Left hindlimb (tissue), 1 donor: ENCODE measurements around the gene IL17RE.
"Not testable (repeated sequence)": the region's sequence is repeated elsewhere in the genome, so short reads cannot be mapped to it uniquely, and the experiment has no call there.

Experiments
- DNase-seq: peaks from one replicate; pipeline ENCODE4 v3.0.0-alpha.2; 2018

Gene IL17RE

DNA sequence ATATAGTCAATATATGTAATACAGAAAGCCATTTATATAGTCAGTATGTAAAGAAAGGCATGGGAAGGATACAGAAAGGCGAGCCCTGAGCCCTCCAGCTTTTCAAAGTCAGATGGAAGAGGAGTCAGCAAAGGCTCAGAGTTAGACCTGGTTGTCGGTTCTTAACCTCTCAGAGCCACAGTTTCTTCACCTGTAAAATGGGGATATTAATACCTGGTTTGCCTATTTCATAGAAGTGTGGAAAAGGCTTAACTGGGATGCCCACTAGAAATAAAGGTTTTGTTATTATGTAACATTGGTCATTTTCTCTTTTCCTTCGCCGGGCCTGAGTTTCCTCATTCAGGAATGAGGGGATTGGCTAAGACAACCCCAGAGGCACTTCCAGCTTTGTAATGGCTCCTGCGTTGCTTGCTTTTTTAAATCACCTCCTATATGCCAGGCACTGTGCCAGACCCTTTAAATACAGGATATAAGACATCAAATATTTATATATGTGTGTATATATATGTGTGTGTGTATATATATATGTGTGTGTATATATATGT is 33.4 kb downstream of the IL17RE start:
- no peak for DNase-seq

- DNase-seq, result no peak
Measured at GRCh38 chr3:9937486-9938238, 35.0 kb downstream of the IL17RE start.

GRCh38 chr3:9938966-9939365 is 36.3 kb downstream of the IL17RE start:
- DNase-seq, result no peak

DNA sequence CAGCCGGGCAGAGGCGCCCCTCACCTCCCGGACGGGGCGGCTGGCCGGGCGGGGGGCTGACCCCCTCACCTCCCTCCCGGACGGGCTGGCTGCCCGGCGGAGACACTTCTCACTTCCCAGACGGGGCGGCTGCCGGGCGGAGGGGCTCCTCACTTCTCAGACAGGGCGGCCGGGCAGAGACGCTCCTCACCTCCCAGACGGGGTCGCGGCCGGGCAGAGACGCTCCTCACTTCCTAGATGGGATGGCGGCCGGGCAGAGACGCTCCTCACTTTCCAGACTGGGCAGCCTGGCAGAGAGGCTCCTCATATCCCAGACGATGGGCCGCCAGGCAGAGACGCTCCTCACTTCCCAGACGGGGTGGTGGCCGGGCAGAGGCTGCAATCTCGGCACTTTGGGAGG is 37.3 kb downstream of the IL17RE start:
- not testable (repeated sequence) for DNase-seq

DNA sequence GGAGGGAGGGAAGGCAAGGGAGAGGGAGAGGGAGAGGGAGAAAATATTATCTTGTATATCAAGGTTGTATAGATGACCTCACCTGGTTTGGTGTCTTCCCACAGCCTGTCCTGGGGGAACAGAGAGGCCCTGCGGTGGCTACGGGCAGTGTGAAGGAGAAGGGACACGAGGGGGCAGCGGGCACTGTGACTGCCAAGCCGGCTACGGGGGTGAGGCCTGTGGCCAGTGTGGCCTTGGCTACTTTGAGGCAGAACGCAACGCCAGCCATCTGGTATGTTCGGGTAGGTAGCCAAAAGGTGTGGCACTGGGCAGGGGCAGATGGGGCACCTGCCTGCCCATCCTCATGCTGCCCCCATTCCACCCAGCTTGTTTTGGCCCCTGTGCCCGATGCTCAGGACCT is 38.1 kb downstream of the IL17RE start:
- DNase-seq, result no peak

DNA sequence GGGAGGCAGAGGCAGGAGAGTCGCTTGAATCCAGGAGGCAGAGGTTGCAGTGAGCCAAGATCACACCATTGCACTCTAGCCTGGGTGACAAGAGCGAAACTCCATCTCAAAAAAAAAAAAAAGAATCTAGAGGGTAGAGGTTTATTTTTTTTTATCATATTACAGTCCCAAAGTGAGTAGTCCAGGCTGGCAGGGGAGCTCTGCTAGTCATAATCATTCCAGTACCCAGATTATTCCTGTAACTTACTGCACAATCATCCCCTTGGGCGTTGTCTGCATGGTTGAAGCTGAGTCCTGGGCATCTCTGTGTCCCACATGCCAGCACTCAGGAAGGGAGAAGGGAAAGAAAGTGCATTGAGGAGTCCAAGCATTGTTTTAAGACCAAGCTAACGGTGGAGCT is 39.5 kb downstream of the IL17RE start:
- DNase-seq, result no peak

DNA sequence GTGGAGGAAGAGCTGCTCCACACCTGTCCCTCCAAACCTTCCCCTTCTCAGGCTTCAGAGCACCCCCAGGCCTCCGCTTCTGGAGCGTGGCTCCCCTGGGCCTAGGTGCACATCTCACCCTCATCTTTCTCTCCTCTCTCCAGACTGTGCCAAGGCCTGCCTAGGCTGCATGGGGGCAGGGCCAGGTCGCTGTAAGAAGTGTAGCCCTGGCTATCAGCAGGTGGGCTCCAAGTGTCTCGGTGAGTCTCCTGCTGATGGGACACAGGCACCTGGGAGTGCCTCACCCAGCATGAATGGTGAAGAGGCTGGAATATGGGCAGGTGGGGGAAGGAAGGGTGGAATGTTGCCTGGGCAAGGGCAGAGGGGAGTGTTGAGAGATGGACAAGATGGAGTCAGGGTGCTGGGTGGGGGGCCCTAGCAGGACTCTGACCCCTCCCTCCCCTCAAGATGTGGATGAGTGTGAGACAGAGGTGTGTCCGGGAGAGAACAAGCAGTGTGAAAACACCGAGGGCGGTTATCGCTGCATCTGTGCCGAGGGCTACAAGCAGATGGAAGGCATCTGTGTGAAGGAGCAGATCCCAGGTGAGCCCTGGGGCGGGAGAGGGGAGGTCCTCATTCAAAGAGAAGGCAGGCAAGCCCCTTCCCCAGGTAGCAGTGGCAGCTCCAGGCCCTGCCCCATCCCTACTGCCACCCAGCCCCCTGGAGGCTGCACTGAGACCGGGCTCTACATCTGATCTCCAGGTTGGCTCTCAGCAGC is 40.5 kb downstream of the IL17RE start:
- no peak for DNase-seq

GRCh38 chr3:9944271-9944670 is 41.6 kb downstream of the IL17RE start:
- no peak for DNase-seq

GRCh38 chr3:9945358-9945757 is 42.7 kb downstream of the IL17RE start:
- DNase-seq, result no peak

DNA sequence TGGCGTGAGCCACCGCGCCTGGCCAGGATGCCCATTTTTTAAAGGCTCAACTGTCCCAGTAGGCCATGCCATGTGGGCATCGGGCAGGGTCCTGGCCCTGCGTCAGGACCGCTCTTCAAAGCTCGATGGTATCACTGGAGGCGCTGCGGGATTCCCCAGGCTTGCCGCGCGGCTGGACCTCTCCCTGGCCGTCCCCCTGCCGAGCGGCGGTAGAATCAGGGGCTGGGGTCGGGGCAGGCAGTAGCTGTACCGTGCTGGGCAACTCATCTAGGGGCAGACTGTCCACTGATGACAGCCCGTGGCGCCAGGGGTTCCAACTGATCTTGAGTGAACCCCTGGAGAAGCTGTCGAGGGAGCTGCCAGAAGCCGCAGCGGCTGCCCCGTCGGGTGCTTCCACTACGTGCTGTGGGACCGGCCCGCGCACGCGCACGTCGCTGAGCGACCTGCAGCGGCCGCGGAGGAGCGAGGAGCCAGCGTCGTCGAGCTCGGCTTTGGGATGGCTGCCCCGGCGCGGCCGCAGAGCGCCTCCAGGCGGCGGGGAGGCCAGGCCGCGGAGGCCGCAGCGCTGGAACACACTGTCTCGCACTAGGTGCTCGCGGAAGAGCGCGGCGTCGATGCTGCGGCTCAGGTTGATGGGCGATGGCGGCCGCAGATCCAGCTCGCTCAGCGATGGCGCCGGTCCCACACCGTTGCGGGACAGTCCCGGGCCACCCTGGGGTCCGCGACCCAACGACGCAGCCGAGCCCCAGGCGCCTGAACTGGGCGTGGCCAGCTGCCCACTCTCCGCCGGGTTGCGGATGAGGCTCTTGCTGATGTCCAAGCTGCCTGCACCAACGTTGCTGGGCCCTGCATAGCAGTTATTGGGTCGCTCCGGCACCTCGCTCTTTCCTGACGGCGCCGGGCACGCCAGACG is 43.7 kb downstream of the IL17RE start:
- DNase-seq, result peak; percentile 91

- DNase-seq, result peak; percentile 77
Measured at GRCh38 chr3:9947025-9947995, 44.7 kb downstream of the IL17RE start.

DNA sequence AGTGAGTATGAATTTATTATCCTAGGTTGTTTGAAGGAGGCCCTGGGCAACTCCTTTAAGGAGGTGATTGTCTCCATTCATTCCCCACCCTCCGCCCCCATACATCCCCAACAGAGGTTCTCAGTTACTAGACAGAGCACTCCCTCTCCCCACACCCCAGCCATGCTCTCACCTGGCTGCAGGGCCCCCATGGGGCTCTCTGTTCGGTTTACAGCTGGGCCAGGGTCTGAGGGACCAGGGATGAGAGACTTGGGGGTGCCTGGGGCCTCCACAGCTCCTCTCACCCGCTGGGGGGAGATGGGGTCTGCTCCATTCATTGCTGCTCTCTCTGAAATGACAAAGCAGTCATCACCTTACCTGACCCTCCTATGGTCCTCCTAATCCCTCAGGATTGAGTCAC is 45.9 kb downstream of the IL17RE start:
- no peak for DNase-seq

DNA sequence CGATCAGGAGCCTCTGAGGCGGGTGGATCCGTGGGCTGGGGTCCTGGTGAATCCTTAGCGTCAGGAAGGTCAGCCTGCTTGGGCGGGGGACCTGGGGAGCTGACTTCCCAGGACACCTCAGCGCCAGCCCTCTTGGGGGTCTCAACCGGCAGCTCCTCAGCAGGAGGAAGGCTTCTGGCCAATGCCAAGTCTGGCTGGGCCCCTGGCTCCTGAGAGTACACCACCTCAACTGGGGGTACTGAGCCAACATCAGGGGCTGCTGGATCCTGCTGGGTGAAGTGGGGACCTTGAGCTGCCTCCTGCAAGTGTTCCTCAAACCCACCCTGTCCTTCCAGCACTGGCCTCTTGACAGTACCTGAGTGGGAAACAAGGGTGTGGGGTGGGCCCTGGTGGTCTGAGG is 46.5 kb downstream of the IL17RE start:
- DNase-seq, result no peak

GRCh38 chr3:9949626-9950025 is 47.0 kb downstream of the IL17RE start:
- no peak for DNase-seq

GRCh38 chr3:9951126-9951525 is 48.5 kb downstream of the IL17RE start:
- no peak for DNase-seq

DNA sequence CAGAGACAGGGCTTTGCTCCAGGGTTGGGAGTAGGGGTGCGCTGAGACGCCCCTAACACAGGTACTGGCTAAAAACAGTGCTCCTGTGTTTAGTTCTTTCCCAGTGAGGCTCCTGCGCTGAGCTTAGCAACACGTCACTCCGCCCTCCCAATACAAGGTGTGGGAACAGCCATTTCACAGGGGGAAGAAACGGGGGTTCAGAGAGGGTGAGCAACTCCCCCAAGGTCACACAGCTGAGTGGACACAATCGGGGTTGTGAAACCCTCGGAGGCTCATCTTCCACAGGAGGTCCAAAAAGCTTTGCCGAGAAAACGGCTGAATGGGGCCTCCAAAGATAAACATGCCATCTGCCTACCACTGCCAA is 48.9 kb downstream of the IL17RE start:
- DNase-seq, result no peak

GRCh38 chr3:9951962-9952805 is 49.5 kb downstream of the IL17RE start, which contains the start of gene PRRT3:
TSS of gene PRRT3 (minus strand) at chr3:9952408. CDS start at chr3:9950115, 2,293 bp downstream.
- peak; percentile 62 for DNase-seq

DNA sequence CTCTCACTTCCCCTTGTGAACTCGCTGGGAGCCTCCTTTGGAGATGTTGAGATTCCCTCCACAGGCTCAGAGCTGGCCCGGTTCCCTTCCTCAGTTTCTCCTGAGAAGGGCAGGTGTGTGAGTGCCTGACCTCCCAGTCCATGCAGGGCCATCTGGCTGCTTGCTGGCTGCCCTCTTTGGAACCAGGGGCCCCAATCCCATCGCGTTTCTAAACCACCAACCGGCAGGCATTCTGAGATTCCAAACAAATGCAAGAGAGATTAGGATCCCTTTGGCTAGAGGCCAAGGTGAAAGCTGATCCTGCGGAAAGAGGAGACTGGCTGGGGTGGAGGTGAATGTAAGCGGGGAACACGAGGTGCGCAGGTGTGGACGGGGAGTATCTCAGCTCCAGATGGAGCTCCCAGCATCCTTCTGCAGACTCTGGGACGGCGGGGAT is 52.4 kb downstream of the IL17RE start:
- no peak for DNase-seq

- no peak for DNase-seq
Measured at GRCh38 chr3:9955611-9956352, 53.1 kb downstream of the IL17RE start.

DNA sequence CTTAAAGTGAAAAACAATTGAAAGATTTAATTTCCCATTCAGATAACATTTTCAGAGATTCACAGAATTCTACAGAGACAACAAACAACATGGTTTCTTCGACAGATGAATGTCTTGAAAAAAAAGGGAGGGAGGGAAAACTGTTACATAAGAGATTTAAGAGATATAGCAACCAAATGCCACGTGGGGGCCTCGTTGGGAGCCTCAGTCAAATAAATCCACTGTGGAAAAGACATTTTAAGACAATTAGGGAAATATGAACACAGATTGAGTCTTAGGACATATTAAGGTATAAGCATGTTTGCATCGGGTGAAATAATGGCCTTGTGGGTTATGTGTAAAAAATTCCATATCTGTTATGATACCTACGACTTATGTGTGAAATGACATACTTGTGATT is 54.6 kb downstream of the IL17RE start:
- DNase-seq, result no peak
